ENCODE results near the gene AFMID. TPM values are rescaled to one million over a fixed set of nuclear protein-coding genes. Genes with fewer than 3 reads are reported as not detected.

Gene AFMID
- total RNA-seq, 1 experiment from 2014 or later: 30.8 TPM

DNA sequence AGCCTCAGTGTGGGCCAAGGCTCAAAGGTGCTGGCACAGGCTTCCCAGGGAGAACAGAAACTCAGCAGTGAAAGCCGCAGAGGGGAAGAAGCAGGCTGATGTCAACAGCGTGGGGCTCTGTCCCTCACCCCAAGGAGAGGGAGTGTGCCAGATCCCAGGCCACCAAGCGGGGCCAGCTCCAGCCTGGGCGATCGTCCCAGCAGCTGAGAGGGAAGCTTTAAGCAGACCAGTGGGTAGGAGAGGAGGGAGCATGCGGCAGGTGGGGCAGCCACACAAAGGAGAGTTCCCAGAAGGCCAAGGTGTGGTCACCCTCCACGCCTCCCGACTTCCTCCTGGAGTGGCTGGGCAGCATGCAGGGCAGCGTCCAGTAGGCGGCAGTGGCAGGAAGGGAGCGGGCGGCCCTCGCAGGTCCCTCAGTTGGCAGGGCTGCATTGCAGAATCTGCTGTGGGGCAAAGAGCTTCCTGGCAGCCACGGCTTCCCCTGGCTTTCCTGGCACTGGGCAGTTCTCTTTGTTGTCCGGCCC is 12.8 kb upstream of the AFMID start:
- Mint-ChIP-seq H3K36me3 (ENCODE audit: insufficient read depth, unreplicated experiment) (peaks cover 62% of the 10 kb centered on the region), H3K4me3 (ENCODE audit: low read depth, unreplicated experiment) (no peak overlapping the region), H3K27me3 (ENCODE audit: unreplicated experiment) (no peaks in the 10 kb centered on the region), H3K9me3 (ENCODE audit: low read depth, unreplicated experiment) (no peaks in the 10 kb centered on the region), H3K4me1 (ENCODE audit: low read depth, unreplicated experiment) (peaks cover 46% of the 10 kb centered on the region), H3K27ac (ENCODE audit: unreplicated experiment) (peak overlapping the region; percentile 87)
- peak; percentile 87 for DNase-seq
- CTCF ChIA-PET: interaction anchor here (0.6 to 2.2 kb wide), 9 partner anchors 23 to 168 kb away, joined by 3 to 9 read pairs (median 3); no protein-coding TSS in a partner anchor
- intact Hi-C loops (cut with micrococcal nuclease; ENCODE audit: unreplicated experiment): loop anchor here (2.0 kb wide), 1 partner anchor 62 kb away; no protein-coding TSS in a partner anchor
- TF ChIP-seq, protein P1, sequence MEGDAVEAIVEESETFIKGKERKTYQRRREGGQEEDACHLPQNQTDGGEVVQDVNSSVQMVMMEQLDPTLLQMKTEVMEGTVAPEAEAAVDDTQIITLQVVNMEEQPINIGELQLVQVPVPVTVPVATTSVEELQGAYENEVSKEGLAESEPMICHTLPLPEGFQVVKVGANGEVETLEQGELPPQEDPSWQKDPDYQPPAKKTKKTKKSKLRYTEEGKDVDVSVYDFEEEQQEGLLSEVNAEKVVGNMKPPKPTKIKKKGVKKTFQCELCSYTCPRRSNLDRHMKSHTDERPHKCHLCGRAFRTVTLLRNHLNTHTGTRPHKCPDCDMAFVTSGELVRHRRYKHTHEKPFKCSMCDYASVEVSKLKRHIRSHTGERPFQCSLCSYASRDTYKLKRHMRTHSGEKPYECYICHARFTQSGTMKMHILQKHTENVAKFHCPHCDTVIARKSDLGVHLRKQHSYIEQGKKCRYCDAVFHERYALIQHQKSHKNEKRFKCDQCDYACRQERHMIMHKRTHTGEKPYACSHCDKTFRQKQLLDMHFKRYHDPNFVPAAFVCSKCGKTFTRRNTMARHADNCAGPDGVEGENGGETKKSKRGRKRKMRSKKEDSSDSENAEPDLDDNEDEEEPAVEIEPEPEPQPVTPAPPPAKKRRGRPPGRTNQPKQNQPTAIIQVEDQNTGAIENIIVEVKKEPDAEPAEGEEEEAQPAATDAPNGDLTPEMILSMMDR (IDR thresholded peaks at IDR 0.05; ENCODE audit: unreplicated experiment): peak; percentile 30
- BruUV-seq (replicated peaks): TSS peak; percentile 16

DNA sequence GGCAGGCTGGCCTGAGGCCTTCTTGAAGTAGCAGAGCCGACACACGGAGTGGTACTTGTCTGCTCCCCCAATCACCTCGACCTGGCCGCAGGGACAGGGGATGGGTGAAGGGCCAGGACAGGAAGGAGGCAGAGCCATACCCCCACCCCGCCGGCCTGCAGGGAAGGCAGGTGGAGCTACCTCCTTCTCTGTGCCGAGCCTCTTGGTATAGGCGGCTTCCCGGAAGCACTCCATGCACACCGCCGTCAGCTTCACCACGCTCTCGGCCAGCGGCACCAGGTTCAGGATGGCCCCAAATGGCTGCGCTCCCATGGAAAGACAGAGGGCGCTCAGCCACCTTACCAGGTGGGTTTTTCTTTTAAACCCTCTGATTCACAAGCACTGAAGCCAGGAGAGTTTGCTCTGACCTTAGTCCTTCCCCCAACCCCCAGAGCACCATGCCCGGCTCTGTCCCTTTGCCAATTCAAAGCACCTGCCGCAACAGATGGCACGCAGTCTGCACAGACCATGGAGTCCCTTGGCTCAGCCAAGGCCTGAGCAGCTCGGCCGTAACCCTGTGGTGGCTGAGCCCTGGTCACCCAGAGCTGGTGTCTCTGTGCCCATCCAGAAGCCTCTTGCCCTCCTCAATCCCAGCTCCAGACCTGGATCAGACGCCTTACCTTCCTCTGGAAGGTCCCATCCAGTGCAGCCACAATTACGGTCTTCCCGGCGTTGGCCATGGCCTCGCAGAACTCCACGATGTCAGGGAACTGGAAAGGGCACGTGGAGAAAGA is 12.1 kb upstream of the AFMID start:
- CTCF ChIA-PET: interaction anchor here (0.6 to 2.2 kb wide), 11 partner anchors 11 to 168 kb away, joined by 3 to 9 read pairs (median 3); partner anchors contain the start of gene TK1
- BruUV-seq (replicated peaks): no TSS peak
- TF ChIP-seq, protein P1 (IDR thresholded peaks at IDR 0.05; ENCODE audit: unreplicated experiment): no peak
- no peak for DNase-seq
- intact Hi-C loops (cut with micrococcal nuclease; ENCODE audit: unreplicated experiment): loop anchor here (2.0 kb wide), 1 partner anchor 62 kb away; no protein-coding TSS in a partner anchor
- H3K36me3 Mint-ChIP-seq (ENCODE audit: insufficient read depth, unreplicated experiment): peaks cover 64% of the 10 kb centered on the region
- peak overlapping the region; percentile 87 for H3K27ac Mint-ChIP-seq (ENCODE audit: unreplicated experiment)
- H3K4me3 Mint-ChIP-seq (ENCODE audit: low read depth, unreplicated experiment): no peak overlapping the region
- no peaks in the 10 kb centered on the region for H3K27me3 Mint-ChIP-seq (ENCODE audit: unreplicated experiment)
- no peaks in the 10 kb centered on the region for H3K9me3 Mint-ChIP-seq (ENCODE audit: low read depth, unreplicated experiment)
- peaks cover 46% of the 10 kb centered on the region for H3K4me1 Mint-ChIP-seq (ENCODE audit: low read depth, unreplicated experiment)

DNA sequence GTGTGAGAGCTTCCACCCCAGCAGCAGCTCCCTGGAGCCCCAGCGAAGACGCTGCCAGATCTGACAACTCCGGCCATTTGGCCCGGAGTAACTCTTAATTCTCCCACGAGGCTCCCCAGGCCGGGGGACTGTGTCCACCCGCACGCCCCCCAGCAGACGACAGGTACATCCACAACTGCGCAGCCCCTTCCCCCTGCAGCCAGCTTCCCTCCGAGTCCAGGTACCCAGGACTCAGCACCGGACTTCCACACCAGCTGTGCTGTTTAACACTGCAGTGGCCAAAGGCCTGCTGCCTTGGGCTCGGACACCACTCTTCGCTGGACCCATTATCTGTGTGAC is 11.6 kb upstream of the AFMID start:
- H3K27me3 Mint-ChIP-seq (ENCODE audit: unreplicated experiment): no peaks in the 10 kb centered on the region
- CTCF ChIA-PET: interaction anchor here (0.9 to 2.2 kb wide), 4 partner anchors 11 to 92 kb away, joined by 3 to 9 read pairs (median 6); partner anchors contain the start of gene TK1
- no peak for DNase-seq
- TF ChIP-seq, protein P1 (IDR thresholded peaks at IDR 0.05; ENCODE audit: unreplicated experiment): no peak
- intact Hi-C loops (cut with micrococcal nuclease; ENCODE audit: unreplicated experiment): loop anchor here (2.0 kb wide), 1 partner anchor 63 kb away; no protein-coding TSS in a partner anchor
- H3K4me3 Mint-ChIP-seq (ENCODE audit: low read depth, unreplicated experiment): no peak overlapping the region
- no TSS peak for BruUV-seq (replicated peaks)
- H3K9me3 Mint-ChIP-seq (ENCODE audit: low read depth, unreplicated experiment): no peaks in the 10 kb centered on the region
- no peak overlapping the region for H3K27ac Mint-ChIP-seq (ENCODE audit: unreplicated experiment)
- H3K4me1 Mint-ChIP-seq (ENCODE audit: low read depth, unreplicated experiment): peaks cover 46% of the 10 kb centered on the region
- H3K36me3 Mint-ChIP-seq (ENCODE audit: insufficient read depth, unreplicated experiment): peaks cover 70% of the 10 kb centered on the region

DNA sequence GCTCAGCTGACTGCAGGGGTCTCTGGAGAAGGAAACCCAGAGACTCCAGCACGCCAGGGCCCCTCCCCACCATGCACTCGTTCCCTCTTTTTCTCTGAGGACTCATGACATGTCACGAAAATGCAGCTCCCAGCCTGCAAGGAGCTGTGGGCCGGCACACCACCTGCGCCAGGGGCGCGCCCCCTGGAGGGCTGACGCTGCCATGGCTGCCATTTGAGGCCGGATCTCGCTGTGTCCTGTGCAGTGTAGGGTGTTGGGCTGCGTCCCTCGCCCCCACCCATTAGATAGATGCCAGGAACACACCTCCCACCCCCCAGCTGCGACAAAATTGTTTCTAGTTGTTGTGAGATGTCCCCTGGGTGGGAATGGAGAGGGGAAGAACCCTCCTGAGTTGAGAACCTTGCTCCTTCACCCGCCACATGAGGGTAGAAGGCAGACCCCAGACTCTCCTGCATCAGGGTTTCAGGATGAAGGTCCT is 10.6 kb upstream of the AFMID start:
- Mint-ChIP-seq H3K4me1 (ENCODE audit: low read depth, unreplicated experiment) (peaks cover 38% of the 10 kb centered on the region), H3K27ac (ENCODE audit: unreplicated experiment) (no peak overlapping the region), H3K27me3 (ENCODE audit: unreplicated experiment) (no peaks in the 10 kb centered on the region), H3K9me3 (ENCODE audit: low read depth, unreplicated experiment) (no peaks in the 10 kb centered on the region), H3K4me3 (ENCODE audit: low read depth, unreplicated experiment) (no peak overlapping the region), H3K36me3 (ENCODE audit: insufficient read depth, unreplicated experiment) (peaks cover 77% of the 10 kb centered on the region)
- DNase-seq: no peak
- CTCF ChIA-PET: interaction anchor here (0.9 to 1.5 kb wide), 3 partner anchors 10 to 93 kb away, joined by 4 to 8 read pairs (median 5); partner anchors contain the start of gene TK1
- intact Hi-C loops (cut with micrococcal nuclease; ENCODE audit: unreplicated experiment): no loop called here
- BruUV-seq (replicated peaks): no TSS peak
- TF ChIP-seq, protein P1 (IDR thresholded peaks at IDR 0.05; ENCODE audit: unreplicated experiment): peak; percentile 48

Measured in Calu3 (cell line).